GM12878 (cell line): Measurements from ENCODE around the gene MIER1. TPM values are rescaled to one million over a fixed set of nuclear protein-coding genes. Genes with fewer than 3 reads are reported as not detected.

ENCODE experiments used
- ATAC-seq: fragments of 200-7000 bp; cut with Tn5 transposase; 3 replicates; pipeline ENCODE4 v1.9.1; 2020; ENCODE audit warnings: mild to moderate bottlenecking, moderate library complexity
- BruUV-seq: library from RNA; stranded (reverse); fragments of 400-500 nt; replicated peaks from 2 replicates; lab custom pipeline; 2021; lab: Mats Ljungman, UMichigan
- CTCF ChIA-PET: fragments of 300-600 bp; sonication (Branson Sonifier 250); formaldehyde crosslinking; extraction: SDS; loops from one replicate; lab custom pipeline; 2021; ENCODE audit warnings: inconsistent platforms; lab: Yijun Ruan, JAX
- POLR2A ChIA-PET: fragments of 350-600 bp; formaldehyde crosslinking; extraction: SDS; loops from one replicate; lab custom pipeline; 2021; ENCODE audit warnings: inconsistent platforms; lab: Charles Lee
- RAD21 ChIA-PET: fragments of 300-600 bp; sonication (Branson Sonifier 250); formaldehyde crosslinking; loops from one replicate; lab custom pipeline; 2023; ENCODE audit warnings: antibody characterized with exemption; ENCODE audit not compliant: unreplicated experiment; lab: Charles Lee
- SMC1A ChIA-PET: fragments of 300-600 bp; sonication (Branson Sonifier 250); formaldehyde crosslinking; loops from one replicate; lab custom pipeline; 2023; ENCODE audit not compliant: unreplicated experiment, uncharacterized antibody; lab: Charles Lee
- DNase-seq: peaks from one replicate; pipeline ENCODE4 v3.0.0-alpha.2; 2011; ENCODE audit warnings: low read depth, low spot score
- FAIRE-seq: peaks from 3 replicates; lab custom pipeline; 2011; peaks lifted over from hg19 to GRCh38; lab: Jason Lieb, UNC
- H2AFZ ChIP-seq: 2 replicates; pipeline ENCODE4 v1.6.0; 2011; ENCODE audit warnings: low read depth, low read length, control low read depth; ENCODE audit not compliant: control insufficient read depth
- H3K27ac ChIP-seq: 2 replicates; pipeline ENCODE4 v1.5.1; 2011; ENCODE audit warnings: control low read depth; ENCODE audit not compliant: control insufficient read depth, insufficient read depth
- H3K27me3 ChIP-seq, 2 experiments: replicated peaks in 1 of 2; 2 replicates each; pipeline versions ENCODE4 v1.6.0 to v1.6.1; 2011; ENCODE audit warnings: low read length in 1 of 2; ENCODE audit not compliant: control insufficient read depth in 2 of 2, insufficient read depth in 2 of 2
- H3K36me3 ChIP-seq, 2 experiments: 2 replicates each; pipeline ENCODE4 v1.5.1; 2011; ENCODE audit warnings: low read length in 1 of 2; ENCODE audit not compliant: control insufficient read depth in 2 of 2, insufficient read depth in 2 of 2
- H3K4me1 ChIP-seq: 2 replicates; pipeline ENCODE4 v1.6.1; 2011; ENCODE audit warnings: mild to moderate bottlenecking, low read length, moderate library complexity, mixed read lengths; ENCODE audit not compliant: control insufficient read depth, insufficient read depth
- H3K4me2 ChIP-seq: 2 replicates; pipeline ENCODE4 v1.6.0; 2011; ENCODE audit warnings: control low read depth; ENCODE audit not compliant: control insufficient read depth, insufficient read depth
- H3K4me3 ChIP-seq: fragments of 200-600 bp; sonication (generic); 2 replicates; pipeline ENCODE4 v1.5.1; 2016
- H3K79me2 ChIP-seq: 2 replicates; pipeline ENCODE4 v1.6.0; 2011; ENCODE audit warnings: low read length; ENCODE audit not compliant: control insufficient read depth, insufficient read depth
- H3K9ac ChIP-seq: 2 replicates; pipeline ENCODE4 v1.8.0; 2011; ENCODE audit warnings: low read length, control low read depth, mixed read lengths; ENCODE audit not compliant: control insufficient read depth, insufficient read depth
- H3K9me3 ChIP-seq: replicated peaks from 3 replicates; pipeline ENCODE4 v1.5.1; 2011; ENCODE audit warnings: mild to moderate bottlenecking, low read length; ENCODE audit not compliant: control insufficient read depth, insufficient read depth
- H4K20me1 ChIP-seq: 2 replicates; pipeline ENCODE4 v1.6.0; 2011; ENCODE audit not compliant: control insufficient read depth, insufficient read depth
- ETV6 ChIP-seq, 2 experiments: fragments of 450-650 bp in 1 of 2; IDR thresholded peaks in 1 of 2; conservative IDR thresholded peaks in 1 of 2; 2 replicates each; pipeline ENCODE4 v1.6.1; 2014; ENCODE audit warnings: antibody characterized with exemption in 1 of 2, borderline replicate concordance in 1 of 2, low read depth in 1 of 2, mild to moderate bottlenecking in 1 of 2, moderate library complexity in 1 of 2
- FOXK2 ChIP-seq: fragments of 450-650 bp; IDR thresholded peaks from 2 replicates; pipeline ENCODE4 v1.6.1; 2017; ENCODE audit warnings: mild to moderate bottlenecking, moderate library complexity
- WGBS: methylation state at CpG from one replicate; pipeline ENCODE4 v1.1.6; 2016; ENCODE audit warnings: low lambda C conversion rate; ENCODE audit not compliant: insufficient replicate concordance, insufficient coverage; ENCODE audit errors: missing lambda C conversion rate; 5-methylcytosine and 5-hydroxymethylcytosine counted together
- in situ Hi-C: fragments of 300-500 bp; cut with MboI; formaldehyde crosslinking; loops from 9 replicates; pipeline ENCODE4 v1.14.3; 2018; ENCODE audit warnings: mixed read lengths
- intact Hi-C: fragments of 100-400 bp; cut with micrococcal nuclease; formaldehyde crosslinking; loops from one replicate; pipeline ENCODE4 v1.14.2; 2022; ENCODE audit not compliant: unreplicated experiment
- polyA plus RNA-seq, 11 experiments: library from polyadenylated mRNA; depleted of rRNA in 4 of 11; unstranded in 6 of 11; stranded (reverse) in 5 of 11; fragments of >200 nt; fragmentation: Nextera tagmentation in 4 of 11; fragmentation: Illumina TruSeq in 1 of 11; extraction: Ambion mirVana in 4 of 11; extraction: Trizol in 1 of 11; gene quantifications; 1 replicate in 1 of 11; 2 replicates in 10 of 11; pipeline versions ENCODE4 v1.2.1 to v1.2.3, GENCODE V29; 2011 to 2016; ENCODE audit warnings: inconsistent platforms in 2 of 11, missing spikeins in 2 of 11, low read depth in 1 of 11
- total RNA-seq, 4 experiments: library from RNA; depleted of rRNA in 3 of 4; stranded (reverse); fragments of >200 nt in 3 of 4; fragmentation: Illumina TruSeq in 1 of 4; extraction: Trizol in 1 of 4; gene quantifications; 2 replicates each; pipeline versions ENCODE4 v1.2.1 to v1.2.3, GENCODE V29; 2013 to 2021
- TF ChIP-seq, protein P1 (sequence below): fragments of 450-650 bp; IDR thresholded peaks from 2 replicates; pipeline ENCODE4 v1.6.1; 2017; ENCODE audit warnings: mild to moderate bottlenecking, moderate library complexity

MIER1 gene
- total and polyA plus RNA-seq, 10 of the 15 experiments (the other 5 are each of a cell fraction or from before 2014, with no cell fraction given) = 13.6 to 39.8 (median 25.7) TPM

DNA sequence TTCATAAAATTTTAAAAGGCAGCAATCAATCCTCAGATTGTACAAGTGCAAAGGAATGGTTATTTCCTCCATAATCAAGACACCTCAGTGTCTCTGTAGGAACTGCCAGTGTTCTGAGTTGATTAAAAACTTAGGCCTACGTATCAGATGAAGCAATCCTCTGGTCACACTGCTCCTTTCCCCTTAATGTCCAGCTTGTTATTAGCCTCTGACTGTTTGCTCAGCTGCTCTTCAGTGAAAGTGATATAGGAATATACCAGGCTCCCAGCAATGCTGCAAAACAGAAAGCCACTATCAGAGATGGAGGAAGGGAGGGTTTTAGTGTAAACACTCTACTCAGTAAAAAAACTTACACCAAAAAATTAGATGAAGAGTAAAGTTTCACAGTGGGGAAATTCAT, 79.4 kb downstream of the MIER1 start:
- intact Hi-C loops (loop anchor here (5.0 kb wide), 1 partner anchor 498 kb away; no protein-coding TSS in a partner anchor), in situ Hi-C loops (no loop called here)
- TF ChIP-seq, protein P1, sequence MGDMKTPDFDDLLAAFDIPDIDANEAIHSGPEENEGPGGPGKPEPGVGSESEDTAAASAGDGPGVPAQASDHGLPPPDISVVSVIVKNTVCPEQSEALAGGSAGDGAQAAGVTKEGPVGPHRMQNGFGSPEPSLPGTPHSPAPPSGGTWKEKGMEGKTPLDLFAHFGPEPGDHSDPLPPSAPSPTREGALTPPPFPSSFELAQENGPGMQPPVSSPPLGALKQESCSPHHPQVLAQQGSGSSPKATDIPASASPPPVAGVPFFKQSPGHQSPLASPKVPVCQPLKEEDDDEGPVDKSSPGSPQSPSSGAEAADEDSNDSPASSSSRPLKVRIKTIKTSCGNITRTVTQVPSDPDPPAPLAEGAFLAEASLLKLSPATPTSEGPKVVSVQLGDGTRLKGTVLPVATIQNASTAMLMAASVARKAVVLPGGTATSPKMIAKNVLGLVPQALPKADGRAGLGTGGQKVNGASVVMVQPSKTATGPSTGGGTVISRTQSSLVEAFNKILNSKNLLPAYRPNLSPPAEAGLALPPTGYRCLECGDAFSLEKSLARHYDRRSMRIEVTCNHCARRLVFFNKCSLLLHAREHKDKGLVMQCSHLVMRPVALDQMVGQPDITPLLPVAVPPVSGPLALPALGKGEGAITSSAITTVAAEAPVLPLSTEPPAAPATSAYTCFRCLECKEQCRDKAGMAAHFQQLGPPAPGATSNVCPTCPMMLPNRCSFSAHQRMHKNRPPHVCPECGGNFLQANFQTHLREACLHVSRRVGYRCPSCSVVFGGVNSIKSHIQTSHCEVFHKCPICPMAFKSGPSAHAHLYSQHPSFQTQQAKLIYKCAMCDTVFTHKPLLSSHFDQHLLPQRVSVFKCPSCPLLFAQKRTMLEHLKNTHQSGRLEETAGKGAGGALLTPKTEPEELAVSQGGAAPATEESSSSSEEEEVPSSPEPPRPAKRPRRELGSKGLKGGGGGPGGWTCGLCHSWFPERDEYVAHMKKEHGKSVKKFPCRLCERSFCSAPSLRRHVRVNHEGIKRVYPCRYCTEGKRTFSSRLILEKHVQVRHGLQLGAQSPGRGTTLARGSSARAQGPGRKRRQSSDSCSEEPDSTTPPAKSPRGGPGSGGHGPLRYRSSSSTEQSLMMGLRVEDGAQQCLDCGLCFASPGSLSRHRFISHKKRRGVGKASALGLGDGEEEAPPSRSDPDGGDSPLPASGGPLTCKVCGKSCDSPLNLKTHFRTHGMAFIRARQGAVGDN = no peak
- TF ChIP-seq FOXK2 = no peak
- no peak for TF ChIP-seq ETV6 (conservative IDR thresholded peaks at IDR 0.05 in 1 of 2, IDR thresholded peaks at IDR 0.05 in 1 of 2; ENCODE audit: borderline replicate concordance in 1 of 2, low read depth in 1 of 2)
- Histone ChIP-seq H3K27me3 (no peaks in the 10 kb centered on the region), H3K79me2 (no peaks in the 10 kb centered on the region), H3K4me1 (no peaks in the 10 kb centered on the region), H3K27ac (no peak overlapping the region), H4K20me1 (no peaks in the 10 kb centered on the region), H3K9ac (no peak overlapping the region), H3K4me3 (no peak overlapping the region), H2AFZ (no peak overlapping the region), H3K36me3 (no peaks in the 10 kb centered on the region; a peak in 1 of 4 replicates), H3K4me2 (no peak overlapping the region), H3K9me3 (no peaks in the 10 kb centered on the region)
- ChIA-PET POLR2A (no interaction called here), CTCF (interaction anchor here (0.8 to 5.1 kb wide), 5 partner anchors 8 to 496 kb away, joined by 3 to 36 read pairs (median 17); no protein-coding TSS in a partner anchor), SMC1A (interaction anchor here (1.0 to 1.8 kb wide), 3 partner anchors 8 to 208 kb away, joined by 3 to 5 read pairs (median 4); no protein-coding TSS in a partner anchor), RAD21 (interaction anchor here (1.5 kb wide), 2 partner anchors 8 to 207 kb away, joined by 4 read pairs; no protein-coding TSS in a partner anchor)
- 100% methylated on average over 1 of the region's 1 CpG for WGBS
- FAIRE-seq = no peak
- ATAC-seq = no peak
- no TSS peak for BruUV-seq
- DNase-seq = no peak
